Measurements from ENCODE around the gene PTPRZ1.

PTPRZ1 gene

GRCh38 chr7:122006687-122007086 lies 133.7 kb downstream of the PTPRZ1 start:
- TF ChIP-seq POLR2AphosphoS5 (IDR thresholded peaks at IDR 0.05; ENCODE audit: low read depth, low read length) (no peak), REST (IDR thresholded peaks at IDR 0.05; ENCODE audit: insufficient read depth in 1 of 2, low read depth in 2 of 2, low read length in 2 of 2) (no peak), TAF1 (IDR thresholded peaks at IDR 0.05; ENCODE audit: borderline replicate concordance, insufficient read depth, low read length) (no peak)

GRCh38 chr7:122010116-122010515 lies 137.2 kb downstream of the PTPRZ1 start:
- TF ChIP-seq FOXP2 (optimal IDR thresholded peaks at IDR 0.05; ENCODE audit: borderline replicate concordance, extremely low read depth, extremely low read length, insufficient read depth) (no peak), REST (IDR thresholded peaks at IDR 0.05; ENCODE audit: insufficient read depth in 1 of 2, low read depth in 2 of 2, low read length in 2 of 2) (no peak), POLR2AphosphoS5 (IDR thresholded peaks at IDR 0.05; ENCODE audit: low read depth, low read length) (no peak), TAF1 (IDR thresholded peaks at IDR 0.05; ENCODE audit: borderline replicate concordance, insufficient read depth, low read length) (no peak), SIN3A (IDR thresholded peaks at IDR 0.05; ENCODE audit: borderline replicate concordance, insufficient read depth, low read length) (no peak)

GRCh38 chr7:122013065-122013464 lies 140.1 kb downstream of the PTPRZ1 start:
- TF ChIP-seq SIN3A (IDR thresholded peaks at IDR 0.05; ENCODE audit: borderline replicate concordance, insufficient read depth, low read length) (no peak), FOXP2 (optimal IDR thresholded peaks at IDR 0.05; ENCODE audit: borderline replicate concordance, extremely low read depth, extremely low read length, insufficient read depth) (no peak), REST (IDR thresholded peaks at IDR 0.05; ENCODE audit: insufficient read depth in 1 of 2, low read depth in 2 of 2, low read length in 2 of 2) (no peak), POLR2AphosphoS5 (IDR thresholded peaks at IDR 0.05; ENCODE audit: low read depth, low read length) (no peak), TAF1 (IDR thresholded peaks at IDR 0.05; ENCODE audit: borderline replicate concordance, insufficient read depth, low read length) (no peak)

GRCh38 chr7:122013630-122014029 lies 140.7 kb downstream of the PTPRZ1 start:
- TF ChIP-seq POLR2AphosphoS5 (IDR thresholded peaks at IDR 0.05; ENCODE audit: low read depth, low read length): no peak

GRCh38 chr7:122014697-122015096 lies 141.7 kb downstream of the PTPRZ1 start:
- TF ChIP-seq SIN3A (IDR thresholded peaks at IDR 0.05; ENCODE audit: borderline replicate concordance, insufficient read depth, low read length) (no peak), FOXP2 (optimal IDR thresholded peaks at IDR 0.05; ENCODE audit: borderline replicate concordance, extremely low read depth, extremely low read length, insufficient read depth) (no peak), TAF1 (IDR thresholded peaks at IDR 0.05; ENCODE audit: borderline replicate concordance, insufficient read depth, low read length) (no peak), REST (IDR thresholded peaks at IDR 0.05; ENCODE audit: insufficient read depth in 1 of 2, low read depth in 2 of 2, low read length in 2 of 2) (no peak), POLR2AphosphoS5 (IDR thresholded peaks at IDR 0.05; ENCODE audit: low read depth, low read length) (no peak)
